ENCODE results near the gene INMT.

Gene INMT

DNA sequence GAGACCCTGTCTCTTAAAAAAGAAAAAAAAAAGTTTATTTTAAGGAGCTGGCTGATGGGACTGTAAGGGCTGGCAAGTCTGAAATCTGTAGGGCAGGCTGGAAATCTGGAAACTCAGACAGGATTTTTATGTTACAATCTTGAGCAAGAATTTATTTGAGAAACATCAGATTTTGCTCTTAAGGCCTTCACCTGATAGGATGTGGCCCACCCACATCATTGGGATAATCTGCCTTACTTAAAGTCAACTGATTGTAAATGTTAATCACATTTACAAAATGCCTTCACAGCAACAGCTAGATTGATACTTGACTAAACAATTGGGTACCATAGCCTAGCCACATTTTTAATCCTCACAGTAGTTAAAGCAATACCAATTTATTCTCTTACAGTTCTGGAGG, 30.8 kb downstream of the INMT start:
- no peak for TF ChIP-seq CTCF (IDR thresholded peaks at IDR 0.05; ENCODE audit: low read depth, low read length)

GRCh38 chr7:30785786-30786185, 33.9 kb downstream of the INMT start:
- no peak overlapping the region for H3K4me3 ChIP-seq (ENCODE audit: low read depth, low read length)

More for the DNA sequence above, 30.8 kb downstream of the INMT start:
- H3K4me3 ChIP-seq (ENCODE audit: low read depth, low read length), result no peak overlapping the region

DNA sequence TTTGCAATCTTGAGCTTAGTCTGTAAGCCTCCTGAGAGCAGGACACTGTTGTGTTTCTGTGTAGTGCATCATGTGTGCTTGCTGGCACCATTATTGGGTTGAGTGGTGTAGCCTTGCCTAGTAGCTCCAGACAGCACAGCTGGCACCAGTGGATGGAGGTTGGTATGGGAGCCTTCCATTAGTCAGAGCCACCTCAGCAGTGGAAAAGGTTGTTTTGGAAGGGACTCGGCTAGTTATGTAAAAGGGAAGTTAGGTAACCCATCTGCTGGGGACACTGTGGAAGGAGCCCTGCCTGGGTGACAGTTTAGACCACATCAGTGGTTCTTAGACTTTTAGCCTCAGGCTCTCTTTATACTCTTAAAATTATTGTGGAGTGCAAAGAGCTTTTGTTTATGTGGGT, 35.6 kb downstream of the INMT start:
- TF ChIP-seq CTCF (IDR thresholded peaks at IDR 0.05; ENCODE audit: low read depth, low read length), result no peak
- no peak overlapping the region for H3K4me3 ChIP-seq (ENCODE audit: low read depth, low read length)

More at GRCh38 chr7:30785786-30786185, 33.9 kb downstream of the INMT start:
- TF ChIP-seq CTCF (IDR thresholded peaks at IDR 0.05; ENCODE audit: low read depth, low read length), result no peak

DNA sequence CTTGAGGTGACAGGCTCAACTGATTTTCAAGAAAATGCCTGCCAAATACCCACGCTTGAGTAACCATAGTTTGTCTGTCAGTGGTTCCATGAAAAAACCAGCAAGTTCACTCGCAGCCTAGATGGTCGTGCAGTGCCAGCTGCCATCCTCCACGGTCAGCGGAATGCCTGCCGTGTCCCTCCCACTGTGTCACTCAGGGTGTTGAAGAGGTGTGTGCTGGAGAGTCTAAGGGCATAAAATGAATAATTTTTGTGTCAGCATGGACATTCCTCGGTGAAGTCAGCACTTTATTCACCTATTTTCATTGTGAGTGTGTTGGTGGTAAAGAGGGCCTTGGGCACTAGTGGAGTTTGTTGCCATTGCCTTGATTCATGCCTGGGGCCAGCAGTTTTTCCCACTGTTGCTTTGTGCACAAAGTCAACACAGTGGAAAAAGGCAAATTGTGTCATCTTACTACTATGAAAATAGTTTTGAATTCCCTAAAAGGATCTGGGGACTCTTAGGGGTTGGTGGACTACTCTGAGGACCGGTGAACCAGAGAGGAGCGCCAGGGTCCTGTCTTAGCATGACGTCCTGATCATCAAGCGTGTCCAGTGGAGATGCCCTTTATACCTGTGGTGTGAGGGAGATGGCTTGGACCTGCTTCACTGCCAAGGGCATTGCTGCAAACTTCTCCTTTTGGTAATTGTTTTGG, 36.9 kb downstream of the INMT start:
- no peak overlapping the region for H3K4me3 ChIP-seq (ENCODE audit: low read depth, low read length)
- TF ChIP-seq CTCF (IDR thresholded peaks at IDR 0.05; ENCODE audit: low read depth, low read length), result no peak

DNA sequence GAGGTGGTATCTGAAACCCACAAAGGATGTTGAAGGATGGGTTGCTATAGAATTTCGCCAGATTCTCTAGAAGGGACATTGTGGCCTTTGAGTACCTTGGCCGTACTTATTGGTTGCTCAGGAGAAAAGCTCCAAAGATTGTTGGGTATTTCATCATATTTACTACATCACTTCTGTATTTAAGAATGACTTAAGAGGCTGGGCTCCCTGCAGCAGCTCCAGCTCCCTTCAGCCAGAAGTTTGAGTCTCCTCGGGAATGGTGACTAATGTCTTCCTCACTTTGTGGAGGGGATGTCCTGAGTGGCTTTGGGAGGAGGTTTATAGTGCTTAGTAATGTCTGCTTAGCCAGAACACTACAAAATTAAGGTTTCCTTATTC, 37.4 kb downstream of the INMT start:
- no peak for TF ChIP-seq CTCF (IDR thresholded peaks at IDR 0.05; ENCODE audit: low read depth, low read length)
- no peak overlapping the region for H3K4me3 ChIP-seq (ENCODE audit: low read depth, low read length)

GRCh38 chr7:30790356-30790755, 38.4 kb downstream of the INMT start:
- no peak for TF ChIP-seq CTCF (IDR thresholded peaks at IDR 0.05; ENCODE audit: low read depth, low read length)

DNA sequence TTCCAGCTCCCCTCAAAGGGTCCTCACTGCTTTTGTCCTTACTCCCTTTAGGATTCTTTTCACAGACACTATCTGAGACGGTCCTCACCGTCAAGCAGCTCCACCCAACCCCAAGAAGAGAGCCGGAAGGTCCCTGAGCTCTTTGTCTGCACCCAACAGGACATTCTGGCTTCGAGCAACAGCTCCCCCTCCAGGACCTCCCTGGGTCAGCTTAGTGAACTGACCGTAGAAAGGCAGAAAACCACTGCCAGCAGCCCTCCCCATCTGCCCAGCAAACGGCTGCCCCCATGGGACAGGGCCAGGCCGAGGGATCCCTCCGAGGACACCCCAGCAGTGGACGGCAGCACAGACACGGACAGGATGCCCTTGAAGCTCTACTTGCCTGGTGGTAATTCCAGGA, 39.2 kb downstream of the INMT start:
- TF ChIP-seq CTCF (IDR thresholded peaks at IDR 0.05; ENCODE audit: low read depth, low read length), result no peak
- no peak overlapping the region for H3K4me3 ChIP-seq (ENCODE audit: low read depth, low read length)

More at GRCh38 chr7:30790356-30790755, 38.4 kb downstream of the INMT start:
- no peak overlapping the region for H3K4me3 ChIP-seq (ENCODE audit: low read depth, low read length)

All from WI38 (cell line).